ENCODE data around the gene FNDC3A.

FNDC3A gene

DNA sequence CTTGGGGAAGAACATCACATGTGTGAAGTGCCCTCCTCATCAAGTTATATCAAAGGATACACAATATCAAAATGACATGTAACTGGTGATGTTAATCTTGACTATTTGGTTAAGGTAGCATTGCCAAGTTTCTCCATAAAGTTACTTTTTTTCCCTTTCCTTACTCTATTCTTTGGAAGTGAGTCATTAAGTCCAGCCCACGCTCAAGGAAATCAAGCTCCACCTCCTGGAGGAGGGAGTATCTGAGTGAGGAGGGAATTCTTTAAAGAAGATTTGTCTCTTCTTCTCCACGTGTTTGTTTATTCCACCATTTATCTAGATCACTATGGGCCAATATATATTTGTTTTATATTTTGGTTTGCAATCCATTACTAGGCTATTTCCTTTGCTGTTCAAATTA, 33.6 kb upstream of the FNDC3A start:
- H3K4me3 ChIP-seq (ENCODE audit: low read depth in 1 of 2, low read length in 1 of 2), result no peak overlapping the region
- TF ChIP-seq, protein P1, sequence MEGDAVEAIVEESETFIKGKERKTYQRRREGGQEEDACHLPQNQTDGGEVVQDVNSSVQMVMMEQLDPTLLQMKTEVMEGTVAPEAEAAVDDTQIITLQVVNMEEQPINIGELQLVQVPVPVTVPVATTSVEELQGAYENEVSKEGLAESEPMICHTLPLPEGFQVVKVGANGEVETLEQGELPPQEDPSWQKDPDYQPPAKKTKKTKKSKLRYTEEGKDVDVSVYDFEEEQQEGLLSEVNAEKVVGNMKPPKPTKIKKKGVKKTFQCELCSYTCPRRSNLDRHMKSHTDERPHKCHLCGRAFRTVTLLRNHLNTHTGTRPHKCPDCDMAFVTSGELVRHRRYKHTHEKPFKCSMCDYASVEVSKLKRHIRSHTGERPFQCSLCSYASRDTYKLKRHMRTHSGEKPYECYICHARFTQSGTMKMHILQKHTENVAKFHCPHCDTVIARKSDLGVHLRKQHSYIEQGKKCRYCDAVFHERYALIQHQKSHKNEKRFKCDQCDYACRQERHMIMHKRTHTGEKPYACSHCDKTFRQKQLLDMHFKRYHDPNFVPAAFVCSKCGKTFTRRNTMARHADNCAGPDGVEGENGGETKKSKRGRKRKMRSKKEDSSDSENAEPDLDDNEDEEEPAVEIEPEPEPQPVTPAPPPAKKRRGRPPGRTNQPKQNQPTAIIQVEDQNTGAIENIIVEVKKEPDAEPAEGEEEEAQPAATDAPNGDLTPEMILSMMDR (IDR thresholded peaks at IDR 0.05), result no peak

DNA sequence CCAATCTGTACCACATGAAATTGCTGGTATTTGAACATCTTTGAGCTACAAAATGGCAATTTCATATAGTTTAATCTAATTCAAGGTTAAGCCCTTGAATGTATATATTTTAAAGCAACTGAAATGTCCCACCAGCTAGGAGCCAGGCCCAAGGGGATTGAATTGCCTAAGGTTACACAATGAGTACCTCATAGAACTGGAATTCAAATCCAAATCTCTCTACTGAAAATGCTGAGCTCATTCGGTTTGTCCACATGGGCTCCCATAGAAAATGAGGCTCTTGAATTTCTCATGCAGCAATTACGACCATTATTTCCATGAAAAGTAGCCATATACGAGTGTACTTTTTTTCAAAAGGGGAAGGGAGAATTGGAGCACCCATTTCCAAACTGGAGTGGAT, 31.5 kb upstream of the FNDC3A start:
- Histone ChIP-seq H3K4me3 (ENCODE audit: low read depth in 1 of 2, low read length in 1 of 2) (no peak overlapping the region), H3K9me3 (no peaks in the 10 kb centered on the region), H3K36me3 (no peaks in the 10 kb centered on the region), H3K4me1 (ENCODE audit: control insufficient read depth in 1 of 2, insufficient read depth in 1 of 2, low read depth in 1 of 2, low read length in 1 of 2) (no peaks in the 10 kb centered on the region), H3K27ac (no peak overlapping the region), H3K27me3 (no peaks in the 10 kb centered on the region)
- TF ChIP-seq, protein P1 (IDR thresholded peaks at IDR 0.05), result no peak

More for the DNA sequence above, 33.6 kb upstream of the FNDC3A start:
- H3K9me3 ChIP-seq, result no peaks in the 10 kb centered on the region
- no peak overlapping the region for H3K27ac ChIP-seq
- H3K4me1 ChIP-seq (ENCODE audit: control insufficient read depth in 1 of 2, insufficient read depth in 1 of 2, low read depth in 1 of 2, low read length in 1 of 2), result no peaks in the 10 kb centered on the region
- H3K36me3 ChIP-seq, result no peaks in the 10 kb centered on the region
- H3K27me3 ChIP-seq, result no peaks in the 10 kb centered on the region

DNA sequence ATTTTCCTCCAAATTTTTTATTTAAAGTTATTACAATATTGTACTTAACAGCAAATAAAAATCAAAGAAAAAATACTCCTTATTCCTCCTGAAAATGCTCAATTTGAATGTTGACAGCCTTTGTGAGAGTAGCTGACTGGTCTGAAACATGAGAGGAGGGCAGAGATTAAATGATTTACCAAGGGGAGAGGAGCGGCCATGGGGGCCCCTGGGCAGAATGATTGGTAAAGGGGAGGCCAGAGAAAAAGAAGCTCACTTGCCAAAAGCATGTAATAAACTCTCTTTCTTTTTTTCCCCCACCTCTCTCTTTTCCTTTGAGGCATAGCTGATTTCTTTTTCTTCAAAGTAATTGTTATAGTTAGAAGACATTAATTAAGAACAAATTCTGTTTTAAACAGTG, 30.1 kb upstream of the FNDC3A start:
- H3K36me3 ChIP-seq, result no peaks in the 10 kb centered on the region
- no peak overlapping the region for H3K27ac ChIP-seq
- no peaks in the 10 kb centered on the region for H3K9me3 ChIP-seq
- H3K4me1 ChIP-seq (ENCODE audit: control insufficient read depth in 1 of 2, insufficient read depth in 1 of 2, low read depth in 1 of 2, low read length in 1 of 2), result no peaks in the 10 kb centered on the region
- TF ChIP-seq, protein P1 (IDR thresholded peaks at IDR 0.05), result no peak
- no peaks in the 10 kb centered on the region for H3K27me3 ChIP-seq
- H3K4me3 ChIP-seq (ENCODE audit: low read depth in 1 of 2, low read length in 1 of 2), result no peak overlapping the region

DNA sequence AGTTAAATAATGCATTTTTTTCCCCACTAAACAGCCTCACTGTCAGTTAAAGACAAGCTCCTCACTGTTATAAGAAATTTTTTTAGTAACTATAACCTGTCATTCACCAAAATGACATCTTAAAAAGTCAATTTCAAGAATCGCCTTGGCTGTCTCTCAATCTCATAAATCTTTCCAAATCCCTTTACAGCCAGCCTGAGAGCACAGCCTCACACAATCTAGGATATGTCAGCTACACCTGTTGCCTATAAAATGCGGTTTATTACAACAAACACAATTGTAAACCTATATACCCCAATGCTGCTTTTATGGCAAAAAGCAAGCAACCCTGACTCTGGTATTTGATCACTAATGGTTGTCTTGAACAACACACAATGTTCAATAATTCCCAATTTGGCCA, 29.5 kb upstream of the FNDC3A start:
- TF ChIP-seq, protein P1 (IDR thresholded peaks at IDR 0.05), result no peak
- no peak overlapping the region for H3K27ac ChIP-seq
- H3K9me3 ChIP-seq, result no peaks in the 10 kb centered on the region
- no peaks in the 10 kb centered on the region for H3K36me3 ChIP-seq
- no peak overlapping the region for H3K4me3 ChIP-seq (ENCODE audit: low read depth in 1 of 2, low read length in 1 of 2)
- H3K4me1 ChIP-seq (ENCODE audit: control insufficient read depth in 1 of 2, insufficient read depth in 1 of 2, low read depth in 1 of 2, low read length in 1 of 2), result no peaks in the 10 kb centered on the region
- H3K27me3 ChIP-seq, result no peaks in the 10 kb centered on the region

DNA sequence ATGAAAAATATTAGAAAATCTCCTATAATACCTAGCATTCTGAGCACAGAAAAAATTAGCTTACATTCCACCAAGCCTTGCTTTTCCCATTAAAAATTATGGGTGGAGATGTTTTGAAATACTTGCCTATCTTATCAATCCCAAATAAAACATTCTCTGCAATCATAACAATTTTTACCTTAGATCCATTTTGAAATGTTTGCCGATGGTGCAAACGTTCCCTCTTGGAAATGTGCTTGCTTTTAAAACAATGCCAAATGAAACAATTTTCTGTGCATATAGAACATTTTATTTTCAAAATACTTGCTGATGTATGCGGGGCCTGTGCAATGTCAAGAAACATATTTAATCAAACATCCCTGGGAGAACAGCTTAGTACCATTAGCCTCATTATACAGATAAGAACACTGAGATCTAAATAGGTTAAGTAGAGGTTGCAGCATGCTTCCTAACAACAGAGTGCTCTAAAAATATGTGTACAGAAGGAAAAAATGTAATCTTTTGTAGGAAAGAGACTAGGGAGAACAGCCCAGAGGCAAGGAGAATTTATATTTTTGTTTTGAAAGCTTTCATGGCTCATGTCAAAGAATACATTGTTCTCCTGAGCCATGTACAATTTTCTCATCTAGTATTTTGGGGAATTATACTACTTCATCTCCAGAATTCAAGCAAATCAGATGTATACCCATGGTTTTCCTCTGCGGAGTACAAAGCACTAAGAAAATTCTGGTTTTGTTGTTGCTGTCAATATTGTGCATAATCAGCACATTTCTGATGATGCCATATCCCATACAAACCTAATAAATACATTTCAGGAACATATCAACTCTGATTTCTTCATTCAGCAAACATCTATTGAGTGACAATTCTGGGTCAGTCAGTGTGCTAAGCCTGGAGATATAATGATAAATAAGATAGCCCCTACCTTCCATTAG, 25.9 kb upstream of the FNDC3A start:
- no peak overlapping the region for H3K4me3 ChIP-seq (ENCODE audit: low read depth in 1 of 2, low read length in 1 of 2)
- H3K9me3 ChIP-seq, result no peaks in the 10 kb centered on the region
- H3K4me1 ChIP-seq (ENCODE audit: control insufficient read depth in 1 of 2, insufficient read depth in 1 of 2, low read depth in 1 of 2, low read length in 1 of 2), result no peaks in the 10 kb centered on the region
- TF ChIP-seq, protein P1 (IDR thresholded peaks at IDR 0.05), result no peak
- no peaks in the 10 kb centered on the region for H3K27me3 ChIP-seq
- no peaks in the 10 kb centered on the region for H3K36me3 ChIP-seq
- no peak overlapping the region for H3K27ac ChIP-seq

All from neutrophil (primary cell).